Lung (tissue), 12 donors: ENCODE measurements around the gene PRPF39. TPM values are rescaled to one million over a fixed set of nuclear protein-coding genes. Genes with fewer than 3 reads are reported as not detected.

ENCODE experiments used
- ATAC-seq: fragments of 200-7000 bp; cut with Tn5 transposase; one replicate; pipeline ENCODE4 v1.9.1; 2020; ENCODE audit warnings: moderate number of reproducible peaks; ENCODE audit not compliant: insufficient read depth, low FRiP score
- DNase-seq, 3 donors: peaks; one replicate each; pipeline ENCODE4 v3.0.0-alpha.2; 2013 to 2017
- H3K27ac ChIP-seq, 2 donors: one replicate each; pipeline ENCODE4 v1.5.1; 2013; ENCODE audit warnings: mild to moderate bottlenecking in 2 of 2, moderate library complexity in 2 of 2, control low read depth in 1 of 2, inconsistent platforms in 1 of 2, low read depth in 1 of 2, low read length in 1 of 2
- H3K27me3 ChIP-seq, 3 donors: one replicate each; pipeline ENCODE4 v1.5.1; 2013; ENCODE audit warnings: low read length in 2 of 3; ENCODE audit not compliant: control insufficient read depth in 3 of 3, insufficient read depth in 3 of 3
- H3K36me3 ChIP-seq, 4 donors: one replicate each; pipeline ENCODE4 v1.5.1; 2013; ENCODE audit warnings: low read length in 4 of 4, mild to moderate bottlenecking in 1 of 4, moderate library complexity in 1 of 4; ENCODE audit not compliant: control insufficient read depth in 4 of 4, insufficient read depth in 4 of 4
- H3K4me1 ChIP-seq, 5 donors: one replicate each; pipeline ENCODE4 v1.5.1; 2013; ENCODE audit warnings: low read length in 5 of 5, mild to moderate bottlenecking in 2 of 5, moderate library complexity in 1 of 5; ENCODE audit not compliant: control insufficient read depth in 5 of 5, insufficient read depth in 5 of 5
- H3K4me3 ChIP-seq: one replicate; pipeline ENCODE4 v1.5.1; 2013; ENCODE audit warnings: mild to moderate bottlenecking, control low read depth, moderate library complexity
- H3K9ac ChIP-seq, 2 donors: one replicate each; pipeline ENCODE4 v1.5.1; 2013; ENCODE audit warnings: low read length in 2 of 2, control low read depth in 1 of 2; ENCODE audit not compliant: insufficient read depth in 1 of 2
- H3K9me3 ChIP-seq, 4 donors: one replicate each; pipeline ENCODE4 v1.5.1; 2013; ENCODE audit warnings: low read length in 3 of 4, mild to moderate bottlenecking in 1 of 4, moderate library complexity in 1 of 4; ENCODE audit not compliant: control insufficient read depth in 4 of 4, insufficient read depth in 3 of 4
- WGBS, 2 donors: extraction: QIAGEN DNeasy Blood & Tissue Kit; methylation state at CpG; one replicate each; pipeline ENCODE4 v1.1.7; 2013; 5-methylcytosine and 5-hydroxymethylcytosine counted together
- polyA plus RNA-seq, 2 donors: library from polyadenylated mRNA; stranded (reverse); fragments of 200-250 nt; gene quantifications; one replicate each; pipeline ENCODE4 v1.2.1, GENCODE V29; 2013
- total RNA-seq, 2 donors: library from RNA; depleted of rRNA in 1 of 2; stranded (reverse); fragments of >200 nt in 1 of 2; gene quantifications; one replicate each; pipeline ENCODE4 v1.2.1, GENCODE V29; 2014 to 2021
- TF ChIP-seq, protein P1 (sequence below): IDR thresholded peaks from 2 replicates; pipeline ENCODE4 v1.5.1; 2012; ENCODE audit warnings: mild to moderate bottlenecking; ENCODE audit errors: control extremely low read depth, extremely low read depth
- donor health status: control.
- donor health status: control.
- donor health status: Bipolar disorder and iron deficiency.
- donor health status: healthy.
- donor health status: DM: yes; HTN: yes; CAD: no.

The PRPF39 gene
- total and polyA plus RNA-seq, 4 donors = 10.9 to 79.7 (median 29.7) TPM

DNA sequence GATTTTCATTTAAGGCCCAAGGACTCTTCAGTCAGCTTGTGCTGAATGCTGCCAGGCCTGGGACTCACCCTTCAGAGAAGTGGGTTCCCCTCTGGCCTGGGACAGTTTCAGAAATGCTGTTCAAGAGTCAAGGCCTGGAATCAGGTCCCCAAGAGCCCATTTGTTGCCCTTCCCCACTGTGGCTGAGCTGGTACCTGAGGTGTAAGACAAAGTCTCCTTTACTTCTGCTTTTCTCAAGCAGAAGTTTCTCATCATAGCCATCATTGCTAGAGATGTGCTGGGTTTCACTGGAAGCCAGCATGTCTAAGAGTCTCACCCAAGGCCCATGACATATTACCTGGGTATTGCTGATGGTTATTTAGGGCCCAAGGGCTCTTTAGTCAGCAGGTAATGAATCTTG, 60.7 kb downstream of the PRPF39 start:
- Histone ChIP-seq H3K27ac (no peak overlapping the region), H3K9ac (no peak overlapping the region), H3K27me3 (no peaks in the 10 kb centered on the region), H3K36me3 (peaks cover 0 to 3% (median 0%) of the 10 kb centered on the region in 4 donors), H3K4me3 (no peak overlapping the region), H3K9me3 (no peaks in the 10 kb centered on the region), H3K4me1 (no peaks in the 10 kb centered on the region)
- DNase-seq = no peak
- TF ChIP-seq, protein P1, sequence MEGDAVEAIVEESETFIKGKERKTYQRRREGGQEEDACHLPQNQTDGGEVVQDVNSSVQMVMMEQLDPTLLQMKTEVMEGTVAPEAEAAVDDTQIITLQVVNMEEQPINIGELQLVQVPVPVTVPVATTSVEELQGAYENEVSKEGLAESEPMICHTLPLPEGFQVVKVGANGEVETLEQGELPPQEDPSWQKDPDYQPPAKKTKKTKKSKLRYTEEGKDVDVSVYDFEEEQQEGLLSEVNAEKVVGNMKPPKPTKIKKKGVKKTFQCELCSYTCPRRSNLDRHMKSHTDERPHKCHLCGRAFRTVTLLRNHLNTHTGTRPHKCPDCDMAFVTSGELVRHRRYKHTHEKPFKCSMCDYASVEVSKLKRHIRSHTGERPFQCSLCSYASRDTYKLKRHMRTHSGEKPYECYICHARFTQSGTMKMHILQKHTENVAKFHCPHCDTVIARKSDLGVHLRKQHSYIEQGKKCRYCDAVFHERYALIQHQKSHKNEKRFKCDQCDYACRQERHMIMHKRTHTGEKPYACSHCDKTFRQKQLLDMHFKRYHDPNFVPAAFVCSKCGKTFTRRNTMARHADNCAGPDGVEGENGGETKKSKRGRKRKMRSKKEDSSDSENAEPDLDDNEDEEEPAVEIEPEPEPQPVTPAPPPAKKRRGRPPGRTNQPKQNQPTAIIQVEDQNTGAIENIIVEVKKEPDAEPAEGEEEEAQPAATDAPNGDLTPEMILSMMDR = no peak
- ATAC-seq = no peak

DNA sequence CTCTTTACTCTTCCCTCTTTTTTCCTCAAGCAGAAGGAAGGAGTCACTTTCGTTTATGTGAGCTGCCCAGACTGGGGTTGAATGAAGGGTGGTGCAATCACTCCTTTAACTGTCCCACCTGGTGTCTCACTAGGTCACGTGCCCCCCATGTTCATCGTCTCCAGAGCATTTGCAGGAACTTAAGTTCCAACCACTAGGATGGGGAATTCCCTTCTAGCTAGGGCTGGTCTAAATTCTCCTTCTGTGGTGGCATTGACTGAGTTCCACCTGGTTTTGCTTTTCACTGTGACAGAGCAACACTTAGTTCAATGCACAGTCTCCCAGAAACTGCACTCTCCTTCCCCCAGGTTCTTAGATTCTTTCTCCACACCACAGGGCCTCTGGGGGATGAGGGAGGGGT, 61.3 kb downstream of the PRPF39 start:
- no peak for ATAC-seq
- TF ChIP-seq, protein P1 = no peak
- DNase-seq = no peak
- Histone ChIP-seq H3K9ac (no peak overlapping the region), H3K9me3 (no peaks in the 10 kb centered on the region), H3K36me3 (peaks cover 0 to 4% (median 0%) of the 10 kb centered on the region in 4 donors), H3K27me3 (no peaks in the 10 kb centered on the region), H3K4me1 (no peaks in the 10 kb centered on the region), H3K4me3 (no peak overlapping the region), H3K27ac (no peak overlapping the region)
- 85 to 92% methylated on average over 3 of the region's 3 CpGs for WGBS, 2 donors

DNA sequence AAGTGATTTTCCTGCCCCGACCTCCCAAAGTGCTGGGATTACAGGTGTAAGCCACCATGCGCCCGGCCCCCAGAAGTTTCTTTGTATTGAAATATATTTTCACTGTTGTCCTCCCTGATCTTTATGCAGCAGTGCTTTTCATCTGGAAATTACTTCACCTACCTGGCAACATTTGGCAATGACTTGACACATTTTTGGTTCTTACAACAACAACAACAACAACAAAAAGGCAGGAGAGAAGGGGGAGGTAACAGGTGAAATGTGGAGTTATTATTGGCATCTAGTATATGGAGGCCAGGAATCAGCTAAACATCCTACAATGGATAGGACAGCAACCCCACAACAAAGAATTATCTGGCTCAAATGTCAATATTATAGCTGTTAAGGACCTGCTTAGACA, 65.7 kb downstream of the PRPF39 start:
- no peak for ATAC-seq
- Histone ChIP-seq H3K4me1 (no peaks in the 10 kb centered on the region), H3K27ac (no peak overlapping the region), H3K9ac (no peak overlapping the region), H3K4me3 (no peak overlapping the region), H3K36me3 (peaks cover 0 to 6% (median 1%) of the 10 kb centered on the region in 4 donors), H3K27me3 (no peaks in the 10 kb centered on the region), H3K9me3 (no peaks in the 10 kb centered on the region)
- TF ChIP-seq, protein P1 = no peak
- WGBS, 2 donors = 96 to 97% methylated on average over 3 of the region's 3 CpGs
- DNase-seq = no peak

DNA sequence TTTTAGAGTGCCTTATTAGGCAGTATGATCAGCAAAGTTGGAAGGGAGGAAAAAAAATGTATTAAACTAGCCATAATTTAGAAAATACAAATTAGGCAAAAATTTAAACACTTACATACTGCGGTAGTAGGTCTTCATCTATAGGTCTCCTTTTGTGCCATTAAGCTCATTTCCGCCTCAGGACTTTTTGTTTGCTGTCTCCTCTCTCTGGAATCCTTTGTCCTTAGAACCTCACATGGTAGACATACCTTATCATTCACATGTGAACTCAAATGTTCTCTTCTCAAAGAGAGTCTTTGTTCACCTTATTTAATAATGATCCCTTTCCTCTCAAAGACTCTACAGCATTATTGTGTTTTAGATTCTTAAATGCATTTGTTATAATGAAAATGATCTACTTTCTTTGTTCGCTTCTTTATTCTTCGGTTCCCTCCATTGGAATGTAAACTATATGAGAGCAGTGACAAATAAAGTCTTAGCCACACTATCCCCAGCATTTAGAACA, 66.5 kb downstream of the PRPF39 start:
- no peak overlapping the region for H3K4me3 ChIP-seq
- TF ChIP-seq, protein P1 = no peak

More for the DNA sequence above, 66.5 kb downstream of the PRPF39 start:
- H3K9me3 ChIP-seq = no peaks in the 10 kb centered on the region
- DNase-seq (no peak), ATAC-seq (no peak)
- H3K27ac ChIP-seq = no peak overlapping the region
- 96 to 97% methylated on average over 4 of the region's 4 CpGs for WGBS, 2 donors
- no peak overlapping the region for H3K9ac ChIP-seq
- H3K27me3 ChIP-seq = no peaks in the 10 kb centered on the region
- peaks cover 0 to 6% (median 1%) of the 10 kb centered on the region in 4 donors for H3K36me3 ChIP-seq
- H3K4me1 ChIP-seq = no peaks in the 10 kb centered on the region
